Frontal cortex (tissue), 4 donors: Measurements from ENCODE around the gene USP11. TPM values are rescaled to one million over a fixed set of nuclear protein-coding genes. Genes with fewer than 3 reads are reported as not detected.
A peak's percentile ranks its signal among the peaks of the same experiment; 100 is the strongest.
"Not testable (repeated sequence)": the region's sequence is repeated elsewhere in the genome, so short reads cannot be mapped to it uniquely, and the experiment has no call there.

Experiments
- DNase-seq, 2 donors: peaks; one replicate each; pipeline ENCODE4 v3.0.0; 2012; ENCODE audit warnings: low spot score in 2 of 2
- FAIRE-seq: peaks from 2 replicates; lab custom pipeline; 2012; peaks lifted over from hg19 to GRCh38; lab: Jason Lieb, UNC
- total RNA-seq: library from RNA; depleted of rRNA; stranded (reverse); fragments of >200 nt; gene quantifications from one replicate; pipeline ENCODE4 v1.2.3, GENCODE V29; 2014
- donor health status: control.
- donor health status: control.
- donor health status: control.

USP11 gene
- total RNA-seq, 1 donor from 2014 or later = 181 TPM

- no peak for FAIRE-seq
Observed at GRCh38 chrX:47241201-47242011, 8.6 kb downstream of the USP11 start.

GRCh38 chrX:47242321-47242720 is 9.5 kb downstream of the USP11 start:
- FAIRE-seq = no peak

More at GRCh38 chrX:47241201-47242011, 8.6 kb downstream of the USP11 start:
- DNase-seq = no peak

GRCh38 chrX:47243351-47243750 is 10.5 kb downstream of the USP11 start:
- no peak for FAIRE-seq
- DNase-seq = no peak

More at GRCh38 chrX:47242321-47242720, 9.5 kb downstream of the USP11 start:
- DNase-seq = no peak

- no peak for DNase-seq
- no peak for FAIRE-seq
Observed at GRCh38 chrX:47244676-47245075, 11.9 kb downstream of the USP11 start.

GRCh38 chrX:47245156-47245555 is 12.3 kb downstream of the USP11 start:
- DNase-seq (no peak), FAIRE-seq (no peak)

GRCh38 chrX:47247206-47247998 is 14.6 kb downstream of the USP11 start:
- FAIRE-seq (no peak), DNase-seq (no peak)

- DNase-seq (no peak), FAIRE-seq (no peak)
Observed at GRCh38 chrX:47247999-47248320, 15.2 kb downstream of the USP11 start.

- FAIRE-seq = no peak
Observed at GRCh38 chrX:47248576-47248975, 15.8 kb downstream of the USP11 start.

GRCh38 chrX:47250017-47250347 is 17.2 kb downstream of the USP11 start:
- FAIRE-seq (no peak), DNase-seq (no peak)

More at GRCh38 chrX:47248576-47248975, 15.8 kb downstream of the USP11 start:
- no peak for DNase-seq

GRCh38 chrX:47257620-47258019 is 24.8 kb downstream of the USP11 start:
- FAIRE-seq = not testable (repeated sequence)

GRCh38 chrX:47264483-47265173 is 31.8 kb downstream of the USP11 start:
- DNase-seq = no peak
- FAIRE-seq = no peak

More at GRCh38 chrX:47257620-47258019, 24.8 kb downstream of the USP11 start:
- not testable (repeated sequence) for DNase-seq

GRCh38 chrX:47266643-47267042 is 33.8 kb downstream of the USP11 start:
- no peak for DNase-seq
- no peak for FAIRE-seq

- FAIRE-seq (no peak), DNase-seq (no peak)
Observed at GRCh38 chrX:47272013-47272408, 39.2 kb downstream of the USP11 start.

- FAIRE-seq = no peak
Observed at GRCh38 chrX:47273011-47273730, 40.4 kb downstream of the USP11 start.

GRCh38 chrX:47278691-47279090 is 45.9 kb downstream of the USP11 start:
- no peak for FAIRE-seq
- DNase-seq = no peak

More at GRCh38 chrX:47273011-47273730, 40.4 kb downstream of the USP11 start:
- DNase-seq = no peak

GRCh38 chrX:47283015-47283771 is 50.4 kb downstream of the USP11 start:
- DNase-seq (peak in 1 of 2 donors; percentile 18), FAIRE-seq (no peak)

GRCh38 chrX:47284616-47285015 is 51.8 kb downstream of the USP11 start:
- not testable (repeated sequence) for DNase-seq, FAIRE-seq

GRCh38 chrX:47285836-47286320 is 53.1 kb downstream of the USP11 start:
- DNase-seq (no peak), FAIRE-seq (no peak)

GRCh38 chrX:47293106-47293505 is 60.3 kb downstream of the USP11 start:
- DNase-seq (no peak), FAIRE-seq (no peak)
